Hepatocyte (in vitro differentiated cells): ENCODE measurements around the gene CRLF1.

Experiments
- EZH2 ChIP-seq: fragments of 200-600 bp; sonication (generic); IDR thresholded peaks from 2 replicates; pipeline ENCODE4 v1.6.1; 2016; ENCODE audit warnings: antibody characterized with exemption, mild to moderate bottlenecking, borderline replicate concordance
- EZH2phosphoT487 ChIP-seq: fragments of 200-600 bp; sonication (generic); IDR thresholded peaks from one replicate; pipeline ENCODE4 v1.6.1; 2018; ENCODE audit warnings: antibody characterized with exemption, mild to moderate bottlenecking, low read depth, moderate library complexity; ENCODE audit not compliant: unreplicated experiment, severe bottlenecking
- TF ChIP-seq, protein P1 (sequence below): fragments of 200-600 bp; sonication (generic); IDR thresholded peaks from 2 replicates; pipeline ENCODE4 v1.5.1; 2016; ENCODE audit warnings: antibody characterized with exemption, mild to moderate bottlenecking; ENCODE audit not compliant: poor library complexity

- TF ChIP-seq, protein P1, sequence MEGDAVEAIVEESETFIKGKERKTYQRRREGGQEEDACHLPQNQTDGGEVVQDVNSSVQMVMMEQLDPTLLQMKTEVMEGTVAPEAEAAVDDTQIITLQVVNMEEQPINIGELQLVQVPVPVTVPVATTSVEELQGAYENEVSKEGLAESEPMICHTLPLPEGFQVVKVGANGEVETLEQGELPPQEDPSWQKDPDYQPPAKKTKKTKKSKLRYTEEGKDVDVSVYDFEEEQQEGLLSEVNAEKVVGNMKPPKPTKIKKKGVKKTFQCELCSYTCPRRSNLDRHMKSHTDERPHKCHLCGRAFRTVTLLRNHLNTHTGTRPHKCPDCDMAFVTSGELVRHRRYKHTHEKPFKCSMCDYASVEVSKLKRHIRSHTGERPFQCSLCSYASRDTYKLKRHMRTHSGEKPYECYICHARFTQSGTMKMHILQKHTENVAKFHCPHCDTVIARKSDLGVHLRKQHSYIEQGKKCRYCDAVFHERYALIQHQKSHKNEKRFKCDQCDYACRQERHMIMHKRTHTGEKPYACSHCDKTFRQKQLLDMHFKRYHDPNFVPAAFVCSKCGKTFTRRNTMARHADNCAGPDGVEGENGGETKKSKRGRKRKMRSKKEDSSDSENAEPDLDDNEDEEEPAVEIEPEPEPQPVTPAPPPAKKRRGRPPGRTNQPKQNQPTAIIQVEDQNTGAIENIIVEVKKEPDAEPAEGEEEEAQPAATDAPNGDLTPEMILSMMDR, result no peak
- TF ChIP-seq EZH2 (no peak), EZH2phosphoT487 (no peak)
These were observed 41.2 kb upstream of the CRLF1 start for GRCh38 chr19:18647807-18648206.
